K562 (cell line): ENCODE results near the gene ALG11. TPM values are rescaled to one million over a fixed set of nuclear protein-coding genes. Genes with fewer than 3 reads are reported as not detected.

Experiments used
- ATAC-seq: fragments of 200-7000 bp; cut with Tn5 transposase; 3 replicates; pipeline ENCODE4 v1.9.1; 2020; ENCODE audit warnings: moderate library complexity
- BruUV-seq: library from RNA; stranded (reverse); fragments of 400-500 nt; replicated peaks from 2 replicates; lab custom pipeline; 2021; lab: Mats Ljungman, UMichigan
- CTCF ChIA-PET: fragments of 300-600 bp; formaldehyde crosslinking; extraction: SDS; loops from one replicate; lab custom pipeline; 2021; ENCODE audit warnings: low intra/inter-chr PET ratio; lab: Yijun Ruan, JAX
- POLR2A ChIA-PET: fragments of 300-600, 350-650 bp; sonication (Branson Sonifier 250); formaldehyde crosslinking; extraction: SDS; loops from one replicate; lab custom pipeline; 2021; ENCODE audit warnings: antibody characterized with exemption, inconsistent platforms; lab: Yijun Ruan, JAX
- DNase-seq, 4 experiments: peaks; one replicate each; pipeline versions ENCODE4 v3.0.0 to v3.0.0-alpha.2; 2011 to 2018; ENCODE audit warnings: low spot score in 3 of 4, mixed read lengths in 3 of 4; ENCODE audit errors: extremely low read depth in 1 of 4
- FAIRE-seq: peaks from 2 replicates; lab custom pipeline; 2011; peaks lifted over from hg19 to GRCh38; lab: Jason Lieb, UNC
- H2AFZ ChIP-seq: 2 replicates; pipeline ENCODE4 v1.6.0; 2011; ENCODE audit warnings: low read depth, low read length, control low read depth, inconsistent platforms
- H3K27ac ChIP-seq: fragments of 200-600 bp; 3 replicates; pipeline ENCODE4 v1.8.0; 2011; ENCODE audit warnings: low read depth, mild to moderate bottlenecking, control low read depth, inconsistent platforms, low read length, moderate library complexity, mixed read lengths; ENCODE audit errors: extremely low read depth
- H3K27me3 ChIP-seq, 2 experiments: fragments of 300-600 bp in 1 of 2; 2 replicates in 1 of 2; 3 replicates in 1 of 2; pipeline versions ENCODE4 v1.6.0 to v1.8.0; 2011; ENCODE audit warnings: inconsistent platforms in 2 of 2, low read length in 2 of 2, mild to moderate bottlenecking in 1 of 2, mixed read lengths in 1 of 2, moderate library complexity in 1 of 2; ENCODE audit not compliant: control insufficient read depth in 2 of 2, insufficient read depth in 2 of 2
- H3K36me3 ChIP-seq: fragments of 300-600 bp; 3 replicates; pipeline ENCODE4 v1.8.0; 2011; ENCODE audit warnings: mild to moderate bottlenecking, low read length, inconsistent platforms; ENCODE audit not compliant: control insufficient read depth, insufficient read depth
- H3K4me1 ChIP-seq, 2 experiments: fragments of 200-600 bp in 1 of 2; replicated peaks in 1 of 2; 2 replicates in 1 of 2; 3 replicates in 1 of 2; pipeline versions ENCODE4 v1.5.1 to v1.8.0; 2011; ENCODE audit warnings: inconsistent platforms in 2 of 2, low read length in 2 of 2, mild to moderate bottlenecking in 1 of 2, mixed read lengths in 1 of 2, moderate library complexity in 1 of 2; ENCODE audit not compliant: control insufficient read depth in 2 of 2, insufficient read depth in 2 of 2
- H3K4me2 ChIP-seq: 2 replicates; pipeline ENCODE4 v1.6.1; 2011; ENCODE audit warnings: low read length, control low read depth, inconsistent platforms, mixed read lengths; ENCODE audit not compliant: insufficient read depth
- H3K4me3 ChIP-seq: fragments of 200-600 bp; sonication (generic), shearing (Covaris generic); 2 replicates; pipeline ENCODE4 v1.5.1; 2016; ENCODE audit warnings: control low read depth, inconsistent platforms
- H3K79me2 ChIP-seq: fragments of 200-600 bp; 3 replicates; pipeline ENCODE4 v1.8.0; 2011; ENCODE audit warnings: low read length, inconsistent platforms; ENCODE audit not compliant: control insufficient read depth, insufficient read depth
- H3K9ac ChIP-seq, 2 experiments: 2 replicates each; pipeline versions ENCODE4 v1.6.0 to v1.6.1; 2011; ENCODE audit warnings: low read depth in 2 of 2, low read length in 2 of 2, control low read depth in 1 of 2, inconsistent platforms in 1 of 2, mild to moderate bottlenecking in 1 of 2, mixed read lengths in 1 of 2; ENCODE audit not compliant: insufficient read depth in 1 of 2
- H3K9me1 ChIP-seq: one replicate; pipeline ENCODE4 v1.6.0; 2011; ENCODE audit warnings: inconsistent platforms, mild to moderate bottlenecking, low read length, moderate library complexity; ENCODE audit not compliant: control insufficient read depth, insufficient read depth
- H3K9me3 ChIP-seq: replicated peaks from 2 replicates; pipeline ENCODE4 v1.5.1; 2011; ENCODE audit warnings: low read depth, low read length, inconsistent platforms; ENCODE audit not compliant: control insufficient read depth, insufficient read depth
- H4K20me1 ChIP-seq: replicated peaks from 2 replicates; pipeline ENCODE4 v1.6.1; 2011; ENCODE audit warnings: low read length, inconsistent platforms, mixed read lengths; ENCODE audit not compliant: control insufficient read depth, insufficient read depth
- ADNP ChIP-seq: fragments of 200-800 bp; sonication (Bioruptor generic); IDR thresholded peaks from 2 replicates; pipeline ENCODE4 v1.6.1; 2016; ENCODE audit warnings: missing genetic modification characterization, missing compliant biosample characterization
- HNRNPUL1 ChIP-seq: fragments of 200-400 bp; formaldehyde crosslinking; IDR thresholded peaks from 2 replicates; pipeline ENCODE4 v1.6.1; 2017; ENCODE audit warnings: low read length
- ILF3 ChIP-seq: fragments of 450-650 bp; IDR thresholded peaks from 2 replicates; pipeline ENCODE4 v1.6.1; 2018; ENCODE audit warnings: antibody characterized with exemption, mild to moderate bottlenecking, moderate library complexity, borderline replicate concordance
- KAT8 ChIP-seq: fragments of 450-650 bp; IDR thresholded peaks from 2 replicates; pipeline ENCODE4 v1.6.1; 2016; ENCODE audit warnings: low read depth, mild to moderate bottlenecking
- ZFPM2 ChIP-seq: fragments of 250-450 bp; sonication (Bioruptor Pico); IDR thresholded peaks from 2 replicates; pipeline ENCODE4 v1.5.1; 2022; ENCODE audit warnings: mild to moderate bottlenecking
- ZNF23 ChIP-seq: fragments of 250-450 bp; sonication (Bioruptor Pico); IDR thresholded peaks from 2 replicates; pipeline ENCODE4 v1.4.0; 2020; ENCODE audit warnings: mild to moderate bottlenecking
- ZNF311 ChIP-seq: fragments of 250-450 bp; sonication (Bioruptor Pico); IDR thresholded peaks from 2 replicates; pipeline ENCODE4 v1.4.0; 2020; ENCODE audit warnings: mild to moderate bottlenecking, moderate library complexity
- WGBS: fragments of 100-300 bp; shearing (Covaris generic); methylation state at CpG from one replicate; pipeline ENCODE4 v1.1.6; 2016; ENCODE audit warnings: low coverage, mixed read lengths; ENCODE audit not compliant: insufficient coverage; ENCODE audit errors: missing lambda C conversion rate; 5-methylcytosine and 5-hydroxymethylcytosine counted together
- in situ Hi-C: fragments of 300-500 bp; cut with MboI; formaldehyde crosslinking; loops from 4 replicates; pipeline ENCODE4 v1.15.0; 2018; ENCODE audit warnings: inconsistent platforms, mixed read lengths
- intact Hi-C: fragments of 100-400 bp; cut with micrococcal nuclease; formaldehyde crosslinking; loops from 2 replicates; pipeline ENCODE4 v1.14.2; 2022
- polyA plus RNA-seq, 8 experiments: library from polyadenylated mRNA; depleted of rRNA in 4 of 8; stranded (reverse) in 5 of 8; unstranded in 3 of 8; fragments of >200 nt; fragmentation: Nextera tagmentation in 2 of 8; fragmentation: Illumina TruSeq in 1 of 8; extraction: Ambion mirVana in 2 of 8; extraction: Trizol in 1 of 8; gene quantifications; 2 replicates each; pipeline versions ENCODE4 v1.2.1 to v1.2.3, GENCODE V29; 2011 to 2014; ENCODE audit warnings: inconsistent platforms in 1 of 8, missing spikeins in 1 of 8
- total RNA-seq, 7 experiments: library from RNA; depleted of rRNA in 6 of 7; stranded (reverse); fragments of >200 nt in 6 of 7; fragmentation: Illumina TruSeq in 2 of 7; extraction: Trizol in 2 of 7; gene quantifications; 2 replicates each; pipeline versions ENCODE4 v1.2.1 to v1.2.3, GENCODE V29; 2011 to 2021; ENCODE audit warnings: low replicate concordance in 1 of 7
- TF ChIP-seq, protein P1 (sequence below): fragments of 450-650 bp; IDR thresholded peaks from 2 replicates; pipeline ENCODE4 v1.6.1; 2017; ENCODE audit warnings: antibody characterized with exemption, mild to moderate bottlenecking
- TF ChIP-seq, protein P2 (sequence below), 2 experiments: fragments of 450-650 bp in 1 of 2; sonication (generic) in 1 of 2; formaldehyde crosslinking in 1 of 2; IDR thresholded peaks in 1 of 2; conservative IDR thresholded peaks in 1 of 2; 2 replicates each; pipeline versions ENCODE4 v1.6.1 to v1.8.1; 2016 to 2023; ENCODE audit warnings: mild to moderate bottlenecking in 2 of 2, moderate library complexity in 2 of 2, inconsistent platforms in 1 of 2, missing genetic modification reagents in 1 of 2

ALG11 gene
- total and polyA plus RNA-seq, 9 of the 15 experiments (the other 6 are each of a cell fraction or from before 2014, with no cell fraction given), result 7.3 to 19.2 (median 16.3) TPM

DNA sequence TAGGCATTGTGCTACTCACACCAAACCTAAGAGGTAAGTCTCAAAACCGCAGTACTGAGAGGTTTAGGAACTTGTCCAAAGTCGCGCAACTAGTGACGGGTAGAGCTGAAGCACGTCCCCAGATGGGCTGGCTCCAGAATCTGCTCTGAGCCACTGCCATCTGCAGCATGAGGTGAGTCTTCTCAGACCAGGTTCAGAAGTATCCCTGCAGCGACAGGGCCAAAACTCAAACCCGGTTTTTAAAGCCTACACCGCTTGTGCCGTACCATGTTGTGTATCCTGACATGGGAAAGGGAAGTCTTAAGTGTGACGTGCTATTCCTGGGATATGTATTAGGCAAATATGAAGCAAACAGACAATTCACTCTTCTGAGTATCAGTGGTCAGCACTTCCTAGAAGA lies 46.0 kb upstream of the ALG11 start:
- Histone ChIP-seq H3K27ac (no peak overlapping the region), H4K20me1 (no peaks in the 10 kb centered on the region), H3K9ac (no peak overlapping the region), H3K4me2 (no peak overlapping the region), H3K9me3 (no peaks in the 10 kb centered on the region), H3K4me1 (no peaks in the 10 kb centered on the region; a peak in 2 of 5 replicates), H3K4me3 (no peak overlapping the region), H3K36me3 (peaks cover 52% of the 10 kb centered on the region), H3K79me2 (peaks cover 2% of the 10 kb centered on the region; the same call in 1 of the 3 replicates), H3K9me1 (no peaks in the 10 kb centered on the region), H3K27me3 (no peaks in the 10 kb centered on the region), H2AFZ (no peak overlapping the region)
- ChIA-PET CTCF (no interaction called here), POLR2A (interaction anchor here (1.1 to 2.0 kb wide), 3 partner anchors 8 to 12 kb away, joined by 3 to 6 read pairs (median 4); no protein-coding TSS in a partner anchor)
- ATAC-seq, result no peak
- intact Hi-C loops, result no loop called here
- no peak for FAIRE-seq
- in situ Hi-C loops, result no loop called here
- BruUV-seq, result no TSS peak
- no peak for DNase-seq
- no peak for TF ChIP-seq HNRNPUL1
- TF ChIP-seq, protein P1, sequence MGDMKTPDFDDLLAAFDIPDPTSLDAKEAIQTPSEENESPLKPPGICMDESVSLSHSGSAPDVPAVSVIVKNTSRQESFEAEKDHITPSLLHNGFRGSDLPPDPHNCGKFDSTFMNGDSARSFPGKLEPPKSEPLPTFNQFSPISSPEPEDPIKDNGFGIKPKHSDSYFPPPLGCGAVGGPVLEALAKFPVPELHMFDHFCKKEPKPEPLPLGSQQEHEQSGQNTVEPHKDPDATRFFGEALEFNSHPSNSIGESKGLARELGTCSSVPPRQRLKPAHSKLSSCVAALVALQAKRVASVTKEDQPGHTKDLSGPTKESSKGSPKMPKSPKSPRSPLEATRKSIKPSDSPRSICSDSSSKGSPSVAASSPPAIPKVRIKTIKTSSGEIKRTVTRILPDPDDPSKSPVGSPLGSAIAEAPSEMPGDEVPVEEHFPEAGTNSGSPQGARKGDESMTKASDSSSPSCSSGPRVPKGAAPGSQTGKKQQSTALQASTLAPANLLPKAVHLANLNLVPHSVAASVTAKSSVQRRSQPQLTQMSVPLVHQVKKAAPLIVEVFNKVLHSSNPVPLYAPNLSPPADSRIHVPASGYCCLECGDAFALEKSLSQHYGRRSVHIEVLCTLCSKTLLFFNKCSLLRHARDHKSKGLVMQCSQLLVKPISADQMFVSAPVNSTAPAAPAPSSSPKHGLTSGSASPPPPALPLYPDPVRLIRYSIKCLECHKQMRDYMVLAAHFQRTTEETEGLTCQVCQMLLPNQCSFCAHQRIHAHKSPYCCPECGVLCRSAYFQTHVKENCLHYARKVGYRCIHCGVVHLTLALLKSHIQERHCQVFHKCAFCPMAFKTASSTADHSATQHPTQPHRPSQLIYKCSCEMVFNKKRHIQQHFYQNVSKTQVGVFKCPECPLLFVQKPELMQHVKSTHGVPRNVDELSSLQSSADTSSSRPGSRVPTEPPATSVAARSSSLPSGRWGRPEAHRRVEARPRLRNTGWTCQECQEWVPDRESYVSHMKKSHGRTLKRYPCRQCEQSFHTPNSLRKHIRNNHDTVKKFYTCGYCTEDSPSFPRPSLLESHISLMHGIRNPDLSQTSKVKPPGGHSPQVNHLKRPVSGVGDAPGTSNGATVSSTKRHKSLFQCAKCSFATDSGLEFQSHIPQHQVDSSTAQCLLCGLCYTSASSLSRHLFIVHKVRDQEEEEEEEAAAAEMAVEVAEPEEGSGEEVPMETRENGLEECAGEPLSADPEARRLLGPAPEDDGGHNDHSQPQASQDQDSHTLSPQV, result no peak
- TF ChIP-seq ZNF311 (CRISPR knock-in tag), result no peak
- TF ChIP-seq KAT8, result no peak
- TF ChIP-seq ADNP, result no peak
- no peak for TF ChIP-seq ZFPM2 (CRISPR knock-in tag)
- no peak for TF ChIP-seq ILF3
- TF ChIP-seq, protein P2, sequence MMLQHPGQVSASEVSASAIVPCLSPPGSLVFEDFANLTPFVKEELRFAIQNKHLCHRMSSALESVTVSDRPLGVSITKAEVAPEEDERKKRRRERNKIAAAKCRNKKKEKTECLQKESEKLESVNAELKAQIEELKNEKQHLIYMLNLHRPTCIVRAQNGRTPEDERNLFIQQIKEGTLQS (IDR thresholded peaks at IDR 0.05), result no peak
- TF ChIP-seq, protein P2 (CRISPR knock-in tag; conservative IDR thresholded peaks at IDR 0.05), result no peak
- no peak for TF ChIP-seq ZNF23 (CRISPR knock-in tag)
- 86% methylated on average over 8 of the region's 10 CpGs for WGBS
